H1 (cell line): ENCODE measurements around the gene SMARCA1. TPM values are rescaled to one million over a fixed set of nuclear protein-coding genes. Genes with fewer than 3 reads are reported as not detected.

ENCODE experiments used
- CTCF ChIA-PET: fragments of 300-600 bp; sonication (Branson Sonifier 250); formaldehyde crosslinking; loops from one replicate; lab custom pipeline; 2021; ENCODE audit not compliant: partially characterized antibody; lab: Charles Lee
- POLR2A ChIA-PET: fragments of 300-600 bp; sonication (Branson Sonifier 250); formaldehyde crosslinking; loops from one replicate; lab custom pipeline; 2021; ENCODE audit warnings: inconsistent platforms; ENCODE audit not compliant: partially characterized antibody; lab: Charles Lee
- DNase-seq, 2 experiments: peaks; one replicate each; pipeline versions ENCODE4 v3.0.0 to v3.0.0-alpha.2; 2010 to 2022; ENCODE audit warnings: low spot score in 2 of 2, low read depth in 1 of 2, mixed read lengths in 1 of 2
- FAIRE-seq: peaks from 2 replicates; lab custom pipeline; 2011; peaks lifted over from hg19 to GRCh38; lab: Jason Lieb, UNC
- H2AFZ ChIP-seq: 2 replicates; pipeline ENCODE4 v1.8.1; 2012; ENCODE audit warnings: low read length, inconsistent platforms
- H2AK5ac ChIP-seq: 2 replicates; pipeline ENCODE4 v1.6.1; 2013; ENCODE audit warnings: low read depth, low read length
- H2BK120ac ChIP-seq: replicated peaks from 2 replicates; pipeline ENCODE3; 2013; ENCODE audit warnings: low read depth, low read length, inconsistent platforms
- H2BK12ac ChIP-seq: 2 replicates; pipeline ENCODE4 v1.6.1; 2013; ENCODE audit warnings: low read depth, low read length
- H2BK15ac ChIP-seq: 2 replicates; pipeline ENCODE4 v1.6.1; 2013; ENCODE audit warnings: low read length
- H2BK20ac ChIP-seq: 2 replicates; pipeline ENCODE4 v1.6.1; 2013; ENCODE audit warnings: low read length
- H2BK5ac ChIP-seq: 2 replicates; pipeline ENCODE4 v1.6.1; 2013; ENCODE audit warnings: low read depth, low read length
- H3K14ac ChIP-seq: 2 replicates; pipeline ENCODE4 v1.6.1; 2013; ENCODE audit warnings: inconsistent platforms; ENCODE audit not compliant: insufficient read length
- H3K18ac ChIP-seq: 2 replicates; pipeline ENCODE4 v1.6.1; 2013; ENCODE audit warnings: low read length; ENCODE audit errors: extremely low read depth
- H3K23ac ChIP-seq: 2 replicates; pipeline ENCODE4 v1.6.1; 2013; ENCODE audit warnings: inconsistent platforms; ENCODE audit not compliant: insufficient read length
- H3K23me2 ChIP-seq: 2 replicates; pipeline ENCODE4 v1.6.1; 2013; ENCODE audit warnings: low read depth, low read length
- H3K27ac ChIP-seq: 2 replicates; pipeline ENCODE4 v1.6.1; 2011; ENCODE audit warnings: low read depth, low read length, inconsistent platforms
- H3K27me3 ChIP-seq, 4 experiments: replicated peaks in 1 of 4; 1 replicate in 1 of 4; 2 replicates in 3 of 4; pipeline versions ENCODE4 v1.6.1 to v1.8.1; 2011 to 2013; ENCODE audit warnings: low read length in 3 of 4, mild to moderate bottlenecking in 3 of 4, inconsistent platforms in 2 of 4, mixed read lengths in 2 of 4, moderate library complexity in 1 of 4; ENCODE audit not compliant: control insufficient read depth in 3 of 4, insufficient read depth in 3 of 4; ENCODE audit errors: extremely low read depth in 1 of 4
- H3K36me3 ChIP-seq, 4 experiments: 2 replicates each; pipeline versions ENCODE4 v1.6.1 to v1.8.1; 2011 to 2013; ENCODE audit warnings: mild to moderate bottlenecking in 4 of 4, low read length in 3 of 4, moderate library complexity in 2 of 4, control low read depth in 1 of 4, inconsistent platforms in 1 of 4; ENCODE audit not compliant: insufficient read depth in 4 of 4, control insufficient read depth in 2 of 4
- H3K4ac ChIP-seq: replicated peaks from 2 replicates; pipeline ENCODE3; 2013; ENCODE audit warnings: low read length, low read depth, mixed read lengths, inconsistent platforms; ENCODE audit not compliant: insufficient read length
- H3K4me1 ChIP-seq, 4 experiments: replicated peaks in 1 of 4; 1 replicate in 1 of 4; 2 replicates in 3 of 4; pipeline versions ENCODE4 v1.6.1 to v1.8.1; 2011 to 2013; ENCODE audit warnings: low read length in 3 of 4, inconsistent platforms in 2 of 4, mixed read lengths in 1 of 4; ENCODE audit not compliant: insufficient read depth in 4 of 4, control insufficient read depth in 3 of 4
- H3K4me2 ChIP-seq, 2 experiments: 2 replicates each; pipeline versions ENCODE4 v1.6.1 to v1.8.1; 2011 to 2013; ENCODE audit warnings: low read depth in 2 of 2, low read length in 2 of 2, control low read depth in 1 of 2, inconsistent platforms in 1 of 2, mild to moderate bottlenecking in 1 of 2; ENCODE audit not compliant: insufficient read depth in 1 of 2
- H3K4me3 ChIP-seq, 4 experiments: fragments of 200-600, 300-600 bp in 1 of 4; sonication (generic), shearing (Covaris generic), sonication (Bioruptor Twin) in 1 of 4; 2 replicates each; pipeline versions ENCODE4 v1.5.1 to v1.8.1; 2011 to 2016; ENCODE audit warnings: low read length in 4 of 4, low read depth in 3 of 4, control low read depth in 2 of 4, inconsistent platforms in 2 of 4, mild to moderate bottlenecking in 2 of 4, mixed read lengths in 1 of 4, moderate library complexity in 1 of 4; ENCODE audit not compliant: insufficient read depth in 2 of 4; ENCODE audit errors: extremely low read depth in 1 of 4
- H3K56ac ChIP-seq: replicated peaks from 2 replicates; pipeline ENCODE3; 2013; ENCODE audit warnings: low read depth, mild to moderate bottlenecking, mixed read lengths, low read length, inconsistent platforms; ENCODE audit not compliant: insufficient read length
- H3K79me1 ChIP-seq: 2 replicates; pipeline ENCODE4 v1.6.1; 2013; ENCODE audit warnings: low read depth, low read length, control low read depth
- H3K79me2 ChIP-seq, 2 experiments: 2 replicates each; pipeline versions ENCODE4 v1.6.1 to v1.8.1; 2012 to 2013; ENCODE audit warnings: low read length in 2 of 2, mild to moderate bottlenecking in 2 of 2, inconsistent platforms in 1 of 2; ENCODE audit not compliant: insufficient read depth in 2 of 2, control insufficient read depth in 1 of 2
- H3K9ac ChIP-seq, 4 experiments: replicated peaks in 1 of 4; 1 replicate in 1 of 4; 2 replicates in 3 of 4; pipeline versions ENCODE4 v1.6.1 to v1.8.1; 2011 to 2013; ENCODE audit warnings: low read depth in 3 of 4, low read length in 3 of 4, control low read depth in 2 of 4, mild to moderate bottlenecking in 2 of 4, moderate library complexity in 2 of 4, inconsistent platforms in 1 of 4; ENCODE audit errors: extremely low read depth in 1 of 4
- H3K9me3 ChIP-seq, 2 experiments: 2 replicates each; pipeline versions ENCODE4 v1.6.1 to v1.8.1; 2012 to 2013; ENCODE audit warnings: mild to moderate bottlenecking in 2 of 2, moderate library complexity in 2 of 2, control low read depth in 1 of 2, inconsistent platforms in 1 of 2, low read depth in 1 of 2, low read length in 1 of 2, mixed read lengths in 1 of 2; ENCODE audit not compliant: insufficient read depth in 2 of 2
- H4K20me1 ChIP-seq, 2 experiments: replicated peaks in 1 of 2; 2 replicates each; pipeline versions ENCODE3 to v1.8.1; 2011 to 2013; ENCODE audit warnings: inconsistent platforms in 2 of 2, low read length in 2 of 2, mild to moderate bottlenecking in 1 of 2; ENCODE audit not compliant: insufficient read depth in 2 of 2, control insufficient read depth in 1 of 2
- H4K5ac ChIP-seq: 2 replicates; pipeline ENCODE4 v1.6.1; 2013; ENCODE audit warnings: low read length, low read depth, mixed read lengths, inconsistent platforms; ENCODE audit not compliant: insufficient read length
- H4K8ac ChIP-seq: 2 replicates; pipeline ENCODE4 v1.8.0; 2013; ENCODE audit warnings: mild to moderate bottlenecking, moderate library complexity, low read length, inconsistent platforms; ENCODE audit not compliant: insufficient read depth; ENCODE audit errors: extremely low read depth
- H4K91ac ChIP-seq: replicated peaks from 2 replicates; pipeline ENCODE3; 2013; ENCODE audit warnings: low read length, mixed read lengths, inconsistent platforms; ENCODE audit not compliant: insufficient read length
- EGR1 ChIP-seq: IDR thresholded peaks from 2 replicates; pipeline ENCODE4 v1.6.1; 2011; ENCODE audit warnings: low read depth, low read length, borderline replicate concordance
- EP300 ChIP-seq, 2 experiments: IDR thresholded peaks; 1 replicate in 1 of 2; 2 replicates in 1 of 2; pipeline ENCODE4 v1.6.1; 2011 to 2012; ENCODE audit warnings: low read depth in 2 of 2, low read length in 2 of 2, mild to moderate bottlenecking in 2 of 2, borderline replicate concordance in 1 of 2, inconsistent platforms in 1 of 2, moderate library complexity in 1 of 2
- RXRA ChIP-seq: IDR thresholded peaks from 2 replicates; pipeline ENCODE4 v1.6.1; 2011; ENCODE audit warnings: low read depth, mild to moderate bottlenecking, low read length, moderate library complexity; ENCODE audit not compliant: insufficient read depth
- SP2 ChIP-seq: IDR thresholded peaks from 2 replicates; pipeline ENCODE4 v1.6.1; 2012; ENCODE audit warnings: mild to moderate bottlenecking, low read length, inconsistent platforms
- WGBS, 2 experiments: shearing (Covaris generic) in 1 of 2; methylation state at CpG; one replicate each; pipeline versions ENCODE4 v1.1.6 to v1.1.7; 2013 to 2015; ENCODE audit warnings: low lambda C conversion rate in 2 of 2, mixed read lengths in 2 of 2, inconsistent platforms in 1 of 2, low coverage in 1 of 2, missing lambda C conversion rate in 1 of 2; ENCODE audit not compliant: insufficient replicate concordance in 2 of 2, insufficient coverage in 1 of 2, insufficient read length in 1 of 2; ENCODE audit errors: extremely low coverage in 1 of 2, missing lambda C conversion rate in 1 of 2; 5-methylcytosine and 5-hydroxymethylcytosine counted together
- polyA plus RNA-seq, 7 experiments: library from polyadenylated mRNA; depleted of rRNA in 3 of 7; stranded (reverse) in 5 of 7; unstranded in 2 of 7; fragments of >200 nt in 5 of 7; fragments of 200-250 nt in 2 of 7; gene quantifications; 1 replicate in 5 of 7; 2 replicates in 1 of 7; 4 replicates in 1 of 7; pipeline versions ENCODE4 v1.2.1 to v1.2.3, GENCODE V29; 2011 to 2013; ENCODE audit warnings: missing spikeins in 2 of 7, mixed read lengths in 2 of 7
- total RNA-seq: library from RNA; stranded (reverse); fragmentation: NEBNext Ultra II Directional; extraction: Animal tissue kit (Norgen Biotek cat#: 25700); gene quantifications from 2 replicates; pipeline ENCODE4 v1.2.1, GENCODE V29; 2021

Gene SMARCA1
- total and polyA plus RNA-seq, 2 of the 8 experiments (the other 6 are each of a cell fraction or from before 2014, with no cell fraction given), result 13.1 to 54.4 TPM

GRCh38 chrX:129553619-129554288 is 30.5 kb upstream of the SMARCA1 start:
- Histone ChIP-seq H2AK5ac (no peak overlapping the region), H3K36me3 (peaks cover 0 to 23% (median 6%) of the 10 kb centered on the region in 4 experiments; a peak in 3 of 8 replicates), H3K18ac (no peak overlapping the region), H2BK20ac (no peak overlapping the region), H3K27me3 (no peaks in the 10 kb centered on the region), H4K91ac (no peak overlapping the region), H3K23me2 (no peaks in the 10 kb centered on the region), H4K8ac (no peak overlapping the region), H3K9ac (no peak overlapping the region), H2BK120ac (no peak overlapping the region), H2BK12ac (no peak overlapping the region), H3K4me3 (no peak overlapping the region), H3K4me1 (no peaks in the 10 kb centered on the region), H2BK15ac (no peak overlapping the region), H3K56ac (no peak overlapping the region), H3K4ac (no peak overlapping the region), H2AFZ (no peak overlapping the region), H3K27ac (no peak overlapping the region), H4K20me1 (no peaks in the 10 kb centered on the region), H3K79me2 (no peaks in the 10 kb centered on the region), H3K14ac (no peak overlapping the region), H3K23ac (no peak overlapping the region), H3K4me2 (no peak overlapping the region), H3K9me3 (no peaks in the 10 kb centered on the region), H3K79me1 (no peaks in the 10 kb centered on the region), H4K5ac (no peak overlapping the region), H2BK5ac (no peak overlapping the region)
- DNase-seq, result no peak
- 91% methylated on average over 3 of the region's 3 CpGs; no CpG with 5 or more reads in 1 of the 2 experiments for WGBS, 2 experiments
- no peak for TF ChIP-seq RXRA
- TF ChIP-seq SP2, result no peak
- TF ChIP-seq EGR1, result no peak
- no peak for TF ChIP-seq EP300 (IDR thresholded peaks at IDR 0.05; ENCODE audit: borderline replicate concordance in 1 of 2, low read depth in 2 of 2, low read length in 2 of 2)
- ChIA-PET CTCF (interaction anchor here (1.5 kb wide), 1 partner anchor 14 kb away, joined by 3 read pairs; no protein-coding TSS in a partner anchor), POLR2A (interaction anchor here (1.1 kb wide), 1 partner anchor 12 kb away, joined by 3 read pairs; no protein-coding TSS in a partner anchor)
- no peak for FAIRE-seq
